Medulla oblongata (tissue), 1 donor: ENCODE measurements around the gene TCN2.
"Not testable (repeated sequence)": the region's sequence is repeated elsewhere in the genome, so short reads cannot be mapped to it uniquely, and the experiment has no call there.

Experiments
- DNase-seq: peaks from one replicate; pipeline ENCODE4 v3.0.0-alpha.2; 2015; ENCODE audit errors: extremely low spot score

Gene TCN2

DNA sequence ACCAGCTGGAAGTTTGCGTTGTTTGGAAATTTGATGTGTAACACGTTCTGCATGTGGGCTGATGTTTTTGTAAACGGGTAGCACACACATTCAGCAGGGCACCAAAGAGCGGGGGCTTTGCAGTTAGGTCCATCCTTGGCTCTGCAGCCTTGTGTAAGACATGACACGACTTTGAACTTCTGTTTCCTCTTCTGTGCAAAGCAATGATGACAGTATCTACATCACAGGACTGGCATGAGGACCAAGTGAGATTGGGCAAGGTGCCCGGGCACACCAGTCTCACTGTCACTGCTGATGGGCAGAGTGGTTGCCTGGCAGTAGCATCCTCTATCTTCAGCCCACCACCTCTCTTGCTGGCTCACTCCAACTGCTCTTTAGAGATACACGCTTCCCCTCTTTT lies 3.3 kb downstream of the TCN2 start:
- no peak for DNase-seq

DNA sequence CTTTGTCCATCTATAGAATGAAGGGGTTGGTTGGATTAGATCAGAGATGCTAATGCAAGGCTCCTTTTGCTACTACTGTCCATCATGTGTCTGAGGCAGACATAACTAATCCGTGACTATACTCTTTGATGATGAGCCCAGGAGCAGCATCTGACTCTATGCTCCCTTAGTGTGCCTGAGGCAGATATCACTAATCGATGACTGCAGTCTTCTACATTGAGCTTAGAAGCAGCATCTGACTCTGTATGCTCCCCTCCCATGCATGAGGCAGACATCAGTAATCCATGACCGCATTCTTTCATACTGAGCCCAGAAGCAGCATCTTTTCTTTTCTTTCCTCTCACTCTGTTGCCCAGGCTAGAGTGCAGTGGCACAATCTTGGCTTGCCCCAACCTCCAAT lies 4.2 kb downstream of the TCN2 start:
- DNase-seq = no peak

DNA sequence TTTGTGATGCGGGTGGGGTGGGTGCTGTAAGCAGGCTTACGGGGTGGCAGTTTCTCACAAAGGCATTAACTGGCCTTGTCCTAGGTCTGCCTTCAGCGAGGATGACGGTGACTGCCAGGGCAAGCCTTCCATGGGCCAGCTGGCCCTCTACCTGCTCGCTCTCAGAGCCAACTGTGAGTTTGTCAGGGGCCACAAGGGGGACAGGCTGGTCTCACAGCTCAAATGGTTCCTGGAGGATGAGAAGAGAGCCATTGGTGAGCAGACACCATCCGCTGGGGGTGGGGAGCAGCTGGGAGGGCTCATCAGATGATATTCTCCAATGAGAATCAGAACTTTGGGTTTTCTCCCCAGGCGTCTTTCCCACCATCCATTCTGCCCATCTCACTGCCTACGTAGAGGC lies 5.8 kb downstream of the TCN2 start:
- DNase-seq = no peak

DNA sequence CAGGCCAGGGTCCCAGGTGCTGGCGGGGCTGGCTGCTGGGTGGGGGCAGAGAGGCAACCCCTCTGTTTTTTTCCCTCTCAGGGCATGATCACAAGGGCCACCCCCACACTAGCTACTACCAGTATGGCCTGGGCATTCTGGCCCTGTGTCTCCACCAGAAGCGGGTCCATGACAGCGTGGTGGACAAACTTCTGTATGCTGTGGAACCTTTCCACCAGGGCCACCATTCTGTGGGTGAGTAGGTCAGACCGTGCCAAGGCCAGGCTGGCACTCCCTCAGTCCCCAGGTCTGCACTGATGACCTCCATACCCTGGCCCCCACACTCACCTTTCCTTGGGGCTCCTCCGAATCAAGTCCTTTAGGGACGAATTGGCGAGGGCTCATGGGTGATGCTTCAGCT lies 7.3 kb downstream of the TCN2 start:
- DNase-seq = no peak

DNA sequence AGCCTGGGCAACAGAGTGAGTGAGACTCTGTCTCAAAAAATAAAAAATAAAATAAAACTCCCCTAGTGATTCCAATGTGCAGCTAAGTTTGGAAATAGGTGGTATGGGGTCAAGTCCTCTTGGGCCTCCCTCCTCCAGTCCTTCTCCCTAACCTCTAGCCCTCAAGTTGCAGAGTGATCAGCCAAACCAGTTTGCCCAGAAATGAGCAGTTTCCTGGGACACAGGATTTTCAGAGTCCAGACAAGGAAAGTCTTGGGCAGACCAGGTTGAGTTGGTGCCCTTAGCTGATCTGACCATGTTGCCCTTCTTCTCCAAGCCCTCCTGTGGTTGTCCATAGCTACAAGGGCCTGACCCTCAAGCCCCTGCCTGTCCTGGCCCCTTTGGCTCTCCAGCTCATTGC lies 7.9 kb downstream of the TCN2 start:
- no peak for DNase-seq

DNA sequence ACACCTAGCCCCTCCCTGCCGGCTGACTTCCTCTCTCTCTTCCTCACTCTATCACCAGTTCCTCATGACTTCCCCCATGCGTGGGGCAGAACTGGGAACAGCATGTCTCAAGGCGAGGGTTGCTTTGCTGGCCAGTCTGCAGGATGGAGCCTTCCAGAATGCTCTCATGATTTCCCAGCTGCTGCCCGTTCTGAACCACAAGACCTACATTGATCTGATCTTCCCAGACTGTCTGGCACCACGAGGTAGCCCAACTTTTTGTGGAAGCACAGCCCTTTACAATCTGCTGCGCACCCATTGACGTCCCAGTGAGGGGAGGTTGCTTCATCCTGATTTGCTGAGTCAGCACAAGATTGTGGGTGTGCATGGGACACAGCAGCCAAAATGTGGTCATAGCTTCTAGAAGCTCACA lies 8.6 kb downstream of the TCN2 start:
- DNase-seq = no peak

DNA sequence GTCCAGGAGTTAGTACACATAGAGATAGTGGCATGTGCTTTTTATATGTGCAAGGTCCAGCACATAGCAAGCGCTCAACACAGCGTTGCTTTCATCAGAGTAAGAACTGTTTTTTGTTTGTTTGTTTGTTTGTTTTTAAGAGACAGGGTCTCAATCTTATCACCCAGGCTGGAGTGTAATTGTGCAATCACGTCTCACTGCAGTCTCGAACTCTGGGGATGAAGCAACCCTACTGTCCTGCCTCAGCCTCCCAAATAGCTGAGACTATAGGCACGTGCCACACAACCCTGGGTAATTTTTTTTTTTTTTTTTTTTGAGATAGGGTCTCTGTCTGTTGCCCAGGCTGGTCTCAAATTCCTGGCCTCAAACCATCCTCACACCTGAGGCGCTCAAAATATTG lies 10.8 kb downstream of the TCN2 start:
- no peak for DNase-seq

DNA sequence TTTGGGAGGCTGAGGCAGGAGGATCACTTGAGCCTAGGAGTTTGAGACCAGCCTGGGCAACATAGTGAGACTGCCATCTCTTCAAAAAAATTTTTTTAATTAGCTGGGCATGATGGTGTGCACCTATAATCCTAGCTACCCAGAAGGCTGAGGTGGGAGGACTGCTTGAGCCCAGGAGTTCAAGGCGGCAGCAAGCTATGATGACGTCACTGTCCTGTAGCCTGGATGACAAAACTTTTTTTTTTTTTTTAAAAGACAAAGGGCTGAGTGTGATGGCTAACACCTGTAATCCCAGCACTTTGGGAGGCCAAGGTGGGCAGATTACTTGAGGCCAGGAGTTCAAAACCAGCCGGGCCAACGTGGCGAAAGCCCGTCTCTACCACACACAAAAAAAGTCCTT lies 12.9 kb downstream of the TCN2 start:
- not testable (repeated sequence) for DNase-seq

DNA sequence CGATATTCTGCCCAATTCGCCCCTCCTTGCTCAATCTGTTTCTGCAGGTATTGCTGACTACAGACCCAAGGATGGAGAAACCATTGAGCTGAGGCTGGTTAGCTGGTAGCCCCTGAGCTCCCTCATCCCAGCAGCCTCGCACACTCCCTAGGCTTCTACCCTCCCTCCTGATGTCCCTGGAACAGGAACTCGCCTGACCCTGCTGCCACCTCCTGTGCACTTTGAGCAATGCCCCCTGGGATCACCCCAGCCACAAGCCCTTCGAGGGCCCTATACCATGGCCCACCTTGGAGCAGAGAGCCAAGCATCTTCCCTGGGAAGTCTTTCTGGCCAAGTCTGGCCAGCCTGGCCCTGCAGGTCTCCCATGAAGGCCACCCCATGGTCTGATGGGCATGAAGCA lies 19.4 kb downstream of the TCN2 start:
- no peak for DNase-seq

DNA sequence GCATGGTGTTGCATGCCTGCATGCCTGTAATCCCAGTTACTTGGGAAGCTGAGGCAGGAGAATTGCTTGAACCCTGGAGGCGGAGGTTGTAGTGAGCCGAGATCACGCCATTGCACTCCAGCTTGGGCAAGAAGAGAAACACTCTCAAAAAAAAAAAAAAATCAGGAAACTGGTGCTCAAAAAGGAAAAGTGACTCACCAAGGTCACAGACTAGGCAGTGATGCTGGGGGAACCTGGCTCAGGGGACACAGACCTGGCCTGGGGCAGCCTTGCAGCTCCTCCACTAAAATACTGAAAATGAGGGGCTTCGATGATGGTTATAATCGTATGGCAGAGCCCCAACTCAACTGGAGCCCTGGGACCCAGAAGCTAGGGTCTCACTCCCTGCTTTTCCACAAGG lies 20.5 kb downstream of the TCN2 start:
- DNase-seq = no peak

DNA sequence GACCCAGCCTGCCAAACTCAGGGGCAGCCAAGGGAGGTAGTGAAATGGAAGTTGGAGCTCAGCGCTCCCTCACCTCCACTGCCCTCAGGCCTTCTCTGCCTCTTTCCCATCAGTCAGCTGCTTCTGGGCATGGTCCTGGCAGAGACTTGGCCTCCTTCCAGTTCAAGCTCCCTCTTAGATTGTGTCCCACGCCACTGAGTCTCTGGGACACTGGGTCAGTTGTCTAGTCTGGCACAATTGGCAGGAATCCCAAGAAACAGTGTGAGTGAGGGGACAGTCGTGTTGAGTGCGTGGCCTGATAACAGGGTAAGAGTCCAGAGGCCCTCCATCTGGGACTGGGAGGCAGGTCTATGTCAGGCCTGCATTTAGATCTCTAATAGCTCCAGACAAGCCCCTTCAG lies 21.5 kb downstream of the TCN2 start:
- peak; percentile 68 for DNase-seq

DNA sequence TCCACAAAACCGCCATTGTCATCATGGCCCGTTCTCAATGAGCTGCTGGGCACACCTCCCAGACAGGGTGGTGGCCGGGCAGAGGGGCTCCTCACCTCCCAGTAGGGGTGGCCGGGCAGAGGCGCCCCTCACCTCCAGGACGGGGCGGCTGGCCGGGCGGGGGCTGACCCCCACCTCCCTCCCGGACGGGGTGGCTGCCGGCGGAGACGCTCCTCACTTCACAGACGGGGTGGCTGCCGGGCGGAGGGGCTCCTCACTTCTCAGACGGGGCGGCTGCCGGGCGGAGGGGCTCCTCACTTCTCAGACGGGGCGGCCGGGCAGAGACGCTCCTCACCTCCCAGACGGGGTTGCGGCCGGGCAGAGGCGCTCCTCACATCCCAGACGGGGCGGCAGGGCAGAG lies 24.5 kb downstream of the TCN2 start:
- not testable (repeated sequence) for DNase-seq

DNA sequence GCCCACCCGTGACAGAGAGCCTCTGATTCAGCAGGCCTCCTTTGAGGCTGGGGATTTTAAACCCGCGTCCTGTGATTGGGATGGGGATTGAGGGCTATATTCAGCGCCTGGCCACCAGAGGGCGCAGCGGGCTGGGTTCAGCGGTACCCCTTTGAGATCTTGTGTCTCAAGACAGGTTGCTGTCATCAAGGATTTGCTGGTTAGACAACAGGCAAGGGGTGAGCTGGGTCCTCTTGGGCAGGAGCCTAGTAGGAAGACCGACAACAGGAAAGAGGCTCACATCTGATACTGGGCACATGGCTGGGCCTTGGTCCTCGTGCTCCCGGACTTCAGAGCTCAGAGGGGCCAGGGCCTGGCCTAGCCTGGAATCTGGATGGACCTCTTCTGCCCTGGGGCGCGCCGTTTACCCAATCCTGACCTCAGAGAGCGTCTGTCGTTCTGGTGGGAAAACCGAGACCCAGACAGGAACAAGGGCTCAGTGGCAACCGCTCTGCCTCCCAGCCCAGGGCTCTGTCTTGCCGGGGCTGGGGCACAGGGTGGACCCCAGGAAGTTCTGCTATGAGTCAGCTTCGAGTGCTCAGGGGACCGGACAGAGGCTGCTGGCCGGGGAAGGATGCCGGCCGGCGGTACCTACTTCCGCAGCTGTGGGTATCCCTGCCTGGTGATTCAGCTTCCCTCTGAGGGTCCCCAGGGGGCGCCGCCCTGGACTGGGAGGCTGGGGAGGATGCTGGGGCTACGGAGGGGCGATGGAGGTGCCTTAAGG lies 27.7 kb downstream of the TCN2 start:
- DNase-seq = peak; percentile 92

DNA sequence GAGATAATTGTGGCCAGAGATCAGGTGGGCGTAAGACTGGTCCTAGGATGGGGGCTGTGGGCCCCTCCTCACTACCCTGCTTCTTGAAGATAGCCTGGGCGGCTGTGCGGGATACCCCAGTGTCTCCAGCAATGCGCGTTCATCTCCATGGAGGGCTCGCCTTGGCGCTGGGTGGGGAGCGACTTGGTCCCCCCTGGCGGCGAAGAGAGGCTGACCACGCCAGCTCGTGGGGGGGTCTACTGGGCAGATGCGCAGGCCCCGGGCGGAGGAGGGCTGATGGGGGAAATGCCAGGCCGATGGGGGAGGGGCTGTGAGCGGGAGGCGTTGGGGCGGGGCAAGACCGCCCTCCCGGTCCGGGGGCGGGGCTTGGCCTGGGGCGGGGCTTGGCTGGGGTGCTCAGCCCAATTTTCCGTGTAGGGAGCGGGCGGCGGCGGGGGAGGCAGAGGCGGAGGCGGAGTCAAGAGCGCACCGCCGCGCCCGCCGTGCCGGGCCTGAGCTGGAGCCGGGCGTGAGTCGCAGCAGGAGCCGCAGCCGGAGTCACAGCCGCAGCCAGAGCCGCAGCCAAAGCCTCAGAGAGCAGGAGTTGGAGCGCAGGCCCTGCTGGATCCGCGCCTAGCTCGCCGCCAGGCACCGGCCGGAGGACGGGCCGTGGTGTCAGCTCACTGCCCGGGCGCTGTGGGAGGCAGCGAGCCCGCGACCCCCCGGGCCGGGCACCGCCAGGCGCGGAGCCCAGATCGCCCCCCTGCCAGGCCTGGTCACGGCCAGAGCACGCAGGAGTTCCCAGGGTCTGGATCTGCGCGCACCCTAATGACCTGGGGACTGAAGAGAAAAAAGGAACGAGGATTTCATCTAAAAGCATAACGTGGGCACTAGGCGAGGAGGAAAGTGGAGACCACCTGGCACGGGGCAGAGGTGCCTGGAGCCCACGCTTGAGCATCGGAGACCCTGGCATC lies 28.6 kb downstream of the TCN2 start, which contains the start of gene SLC35E4:
TSS of gene SLC35E4 (plus strand) at position 509 of the 953 bp plus-strand sequence. CDS start 670 bp downstream, outside the sequence.
- DNase-seq = peak; percentile 94

DNA sequence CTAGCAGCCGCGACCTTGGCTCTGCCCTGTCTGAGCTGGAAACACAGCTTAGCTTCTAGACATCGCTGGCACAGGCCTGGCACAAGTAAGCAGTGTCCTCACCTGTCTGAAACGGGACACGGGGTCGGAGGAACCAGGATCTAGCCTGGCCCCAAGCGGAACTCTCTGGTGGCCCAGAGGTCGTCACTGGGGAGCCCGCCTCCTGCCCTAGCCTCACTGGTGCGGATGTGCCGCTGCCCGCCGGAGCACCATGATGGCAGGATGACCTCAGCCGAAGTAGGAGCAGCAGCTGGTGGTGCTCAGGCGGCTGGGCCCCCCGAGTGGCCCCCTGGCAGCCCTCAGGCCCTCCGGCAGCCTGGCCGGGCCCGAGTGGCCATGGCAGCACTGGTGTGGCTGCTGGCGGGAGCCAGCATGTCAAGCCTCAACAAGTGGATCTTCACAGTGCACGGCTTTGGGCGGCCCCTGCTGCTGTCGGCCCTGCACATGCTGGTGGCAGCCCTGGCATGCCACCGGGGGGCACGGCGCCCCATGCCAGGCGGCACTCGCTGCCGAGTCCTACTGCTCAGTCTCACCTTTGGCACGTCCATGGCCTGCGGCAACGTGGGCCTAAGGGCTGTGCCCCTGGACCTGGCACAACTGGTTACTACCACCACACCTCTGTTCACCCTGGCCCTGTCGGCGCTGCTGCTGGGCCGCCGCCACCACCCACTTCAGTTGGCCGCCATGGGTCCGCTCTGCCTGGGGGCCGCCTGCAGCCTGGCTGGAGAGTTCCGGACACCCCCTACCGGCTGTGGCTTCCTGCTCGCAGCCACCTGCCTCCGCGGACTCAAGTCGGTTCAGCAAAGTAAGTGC lies 29.5 kb downstream of the TCN2 start:
- no peak for DNase-seq

DNA sequence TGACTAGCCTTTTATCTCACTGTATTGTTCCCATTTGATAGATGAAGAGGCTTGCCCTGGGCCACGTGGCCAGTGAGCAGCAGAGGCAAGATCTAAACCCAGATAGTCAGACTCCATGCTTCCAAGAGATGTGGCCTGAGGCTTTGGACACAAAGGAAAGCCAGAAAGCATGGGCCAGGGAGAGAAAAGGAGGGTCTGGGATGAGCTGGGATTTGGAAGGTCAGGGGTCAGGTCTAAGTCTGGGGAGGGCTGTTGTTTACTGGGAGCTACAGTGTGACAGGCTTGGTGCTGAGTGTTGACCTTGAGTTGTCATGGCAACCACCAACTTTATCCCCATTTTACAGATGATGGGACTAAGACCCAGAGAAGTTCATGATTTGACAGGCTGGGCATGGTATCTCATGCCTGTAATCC lies 30.7 kb downstream of the TCN2 start:
- no peak for DNase-seq

DNA sequence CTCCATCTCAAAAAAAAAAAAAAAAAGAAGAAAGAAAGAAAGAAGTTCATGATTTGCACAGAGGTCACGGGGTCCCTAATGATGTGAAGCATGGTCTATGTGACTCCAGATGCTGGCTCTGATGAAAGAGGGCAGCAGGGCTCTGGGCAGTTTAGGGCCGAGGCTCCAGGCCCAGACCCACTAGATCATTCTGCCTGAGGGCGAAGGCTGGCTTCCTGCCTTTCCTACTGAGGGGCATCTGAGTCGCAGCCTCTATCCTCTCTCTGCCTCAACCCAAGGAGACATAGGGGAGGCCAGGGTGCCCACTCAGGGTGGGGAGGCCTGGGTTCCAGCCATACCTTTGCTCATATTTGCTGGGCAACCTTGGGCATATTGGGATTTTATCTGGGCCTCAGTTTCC lies 33.4 kb downstream of the TCN2 start:
- no peak for DNase-seq

DNA sequence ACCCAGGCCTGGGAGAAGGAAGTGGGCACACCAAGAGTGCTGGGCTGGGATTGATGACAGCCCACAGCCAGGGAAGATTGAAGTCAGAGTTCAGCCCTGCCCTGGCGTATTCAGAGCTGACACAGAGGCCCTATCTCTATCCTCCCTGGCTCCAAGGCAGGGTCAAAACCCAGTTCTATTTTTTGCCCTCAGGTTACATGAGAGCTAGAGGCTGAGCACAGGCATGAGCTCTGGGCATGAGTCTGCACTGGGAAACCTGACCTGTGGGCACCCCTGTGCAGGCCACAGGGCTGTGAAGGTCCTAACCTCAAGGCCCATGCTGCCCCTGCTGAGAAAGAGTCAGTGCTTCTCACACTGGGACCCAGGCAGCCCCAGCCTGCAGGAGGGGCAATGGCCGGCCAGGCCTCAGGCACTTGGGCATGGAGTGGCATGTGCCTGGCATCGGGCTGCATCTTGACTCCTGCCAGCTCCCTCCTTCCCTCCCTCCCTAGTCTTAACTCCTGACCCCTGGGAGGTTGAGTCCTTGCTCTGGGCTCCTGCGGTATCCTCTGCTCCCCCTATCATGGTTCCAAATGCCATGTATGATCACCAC lies 34.0 kb downstream of the TCN2 start:
- DNase-seq = no peak

DNA sequence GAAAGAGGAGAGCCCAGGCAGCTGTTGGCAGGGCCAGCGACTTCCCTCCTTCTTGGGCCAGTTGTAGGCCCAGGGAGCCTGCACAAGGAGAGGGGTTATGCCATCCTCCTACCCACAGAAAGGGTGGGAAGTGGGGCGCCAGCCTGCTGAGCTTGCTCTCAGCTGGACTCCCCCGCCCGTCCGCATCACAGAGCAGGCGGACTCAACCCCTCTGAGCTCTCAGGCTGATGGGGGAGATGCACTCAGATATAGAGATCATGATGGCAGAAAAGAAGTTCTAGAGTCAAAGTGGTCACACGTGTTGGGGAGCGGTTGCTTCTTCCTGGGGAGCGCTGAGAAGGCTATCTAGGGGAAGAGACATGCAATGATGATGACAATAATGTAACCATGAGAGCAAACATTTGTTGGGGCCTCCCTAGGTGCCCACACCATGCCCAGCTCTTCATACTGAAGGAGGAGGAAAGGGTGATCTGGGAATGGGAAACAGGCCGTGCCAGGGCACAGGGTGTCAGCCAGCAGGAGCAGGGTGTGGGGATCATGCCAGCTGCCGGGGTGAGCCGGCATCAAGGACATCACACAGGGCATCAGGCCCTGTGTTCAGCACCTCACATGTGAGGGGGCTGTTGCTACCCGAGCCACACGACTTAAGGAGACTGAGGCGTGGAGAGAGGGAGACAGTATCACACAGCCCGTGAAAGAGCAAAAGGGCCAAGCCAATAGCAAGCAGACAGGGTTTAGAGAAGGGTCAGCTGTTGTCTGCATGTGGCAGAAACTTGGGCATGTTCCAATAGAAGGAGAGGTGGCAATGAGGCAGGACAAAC lies 36.3 kb downstream of the TCN2 start:
- DNase-seq = no peak

DNA sequence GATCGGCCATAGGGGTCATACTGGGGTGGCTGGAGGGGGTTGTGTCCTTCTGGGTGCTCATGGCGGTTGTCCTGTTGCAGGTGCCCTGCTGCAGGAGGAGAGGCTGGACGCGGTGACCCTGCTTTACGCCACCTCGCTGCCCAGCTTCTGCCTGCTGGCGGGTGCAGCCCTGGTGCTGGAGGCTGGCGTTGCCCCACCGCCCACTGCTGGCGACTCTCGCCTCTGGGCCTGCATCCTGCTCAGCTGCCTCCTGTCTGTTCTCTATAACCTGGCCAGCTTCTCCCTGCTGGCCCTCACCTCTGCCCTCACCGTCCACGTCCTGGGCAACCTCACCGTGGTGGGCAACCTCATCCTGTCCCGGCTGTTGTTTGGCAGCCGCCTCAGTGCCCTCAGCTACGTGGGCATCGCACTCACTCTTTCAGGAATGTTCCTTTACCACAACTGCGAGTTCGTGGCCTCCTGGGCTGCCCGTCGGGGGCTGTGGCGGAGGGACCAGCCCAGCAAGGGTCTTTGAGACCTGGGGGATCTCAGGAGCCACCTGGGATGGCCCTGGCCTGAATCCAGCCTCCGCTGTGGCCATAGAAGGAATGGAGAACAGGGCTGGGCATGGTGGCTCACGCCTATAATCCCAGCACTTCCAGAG lies 39.7 kb downstream of the TCN2 start:
- no peak for DNase-seq
